Suprapubic skin (tissue), 4 donors: ENCODE measurements around the gene SOAT1.

Source experiments
- EP300 ChIP-seq: sonication (generic); formaldehyde crosslinking; IDR thresholded peaks from one replicate; pipeline ENCODE4 v1.6.1; 2017; ENCODE audit warnings: antibody characterized with exemption
- POLR2A ChIP-seq, 2 donors: fragments of 450-650 bp; IDR thresholded peaks; one replicate each; pipeline ENCODE4 v1.6.1; 2017; ENCODE audit warnings: antibody characterized with exemption in 2 of 2, mild to moderate bottlenecking in 2 of 2, moderate library complexity in 2 of 2
- POLR2AphosphoS5 ChIP-seq, 3 donors: sonication (generic); formaldehyde crosslinking; IDR thresholded peaks; one replicate each; pipeline ENCODE4 v1.6.1; 2017; ENCODE audit warnings: antibody characterized with exemption in 3 of 3

- TF ChIP-seq EP300 (no peak), POLR2AphosphoS5 (IDR thresholded peaks at IDR 0.05) (no peak), POLR2A (IDR thresholded peaks at IDR 0.05) (no peak)
These were observed 47.3 kb downstream of the SOAT1 start for GRCh38 chr1:179340918-179341317.
